ACHN (cell line): ENCODE data around the gene HSF2.

Experiments used
- DNase-seq: peaks from one replicate; pipeline ENCODE4 v3.0.0-alpha.2; 2015
- in situ Hi-C: cut with HindIII; loops from 2 replicates; pipeline ENCODE4 v1.10.0; 2017; ENCODE audit warnings: low sequenced_read_pairs, low pct_ligation_motif_present, low pct_unique_long_range_greater_than_20kb

HSF2 gene

GRCh38 chr6:122399348-122400120, at the start of gene HSF2:
TSS of gene HSF2 (plus strand) at chr6:122399652. CDS start at chr6:122399738, 86 bp downstream.
- in situ Hi-C loops: no loop called here
- peak; percentile 96 for DNase-seq

DNA sequence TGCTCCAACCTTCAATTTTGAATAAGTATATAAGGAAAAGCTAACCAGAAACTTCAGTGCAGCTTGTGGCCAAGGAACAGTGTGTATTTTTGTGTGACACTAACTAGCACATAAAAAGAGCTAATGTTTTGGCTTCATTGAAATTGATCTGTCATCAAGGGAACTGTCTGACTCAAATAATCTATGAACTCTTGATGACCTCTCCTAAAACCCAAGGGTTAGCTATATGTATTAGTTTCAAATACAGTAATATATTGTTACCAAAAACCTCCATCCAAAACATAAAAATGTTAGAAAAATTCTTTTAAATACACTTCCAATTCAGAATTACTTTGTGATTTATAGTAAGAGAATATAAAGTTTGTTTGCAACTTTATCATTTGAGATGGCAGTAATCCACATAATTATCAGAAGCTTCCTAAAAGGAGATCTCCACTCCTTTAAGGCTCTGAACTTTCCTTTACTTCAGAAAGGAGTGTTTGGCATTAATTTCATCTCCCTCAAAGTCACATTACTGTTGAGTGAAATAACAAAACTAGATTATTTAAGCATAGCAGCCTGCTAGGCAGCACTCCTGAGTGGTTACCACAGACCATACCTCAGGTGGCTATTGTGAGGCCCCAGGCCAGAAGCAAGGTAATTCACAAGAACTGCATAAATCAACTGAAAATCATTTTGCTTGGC, 46.3 kb upstream of the HSF2 start:
- in situ Hi-C loops: no loop called here

DNA sequence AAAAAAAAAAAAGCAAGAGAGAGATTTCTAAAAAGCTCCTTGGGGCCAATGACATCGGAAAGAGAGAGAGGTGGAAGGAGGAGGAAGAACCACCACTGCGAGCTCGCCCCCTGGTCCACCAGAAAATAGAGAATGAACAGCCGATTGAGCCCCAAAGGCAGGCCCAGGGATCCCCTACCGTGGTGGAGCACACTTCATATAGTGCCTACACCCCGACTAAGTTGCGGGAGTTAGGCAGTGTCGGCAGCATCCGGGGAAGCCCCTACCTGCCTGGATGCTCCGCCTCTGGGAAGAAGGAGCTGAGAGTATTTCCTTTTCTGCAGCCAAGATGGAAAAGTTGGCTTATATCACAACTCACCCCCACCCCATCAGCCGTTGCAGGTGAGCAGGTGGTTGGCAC, 38.6 kb upstream of the HSF2 start:
- no peak for DNase-seq
- in situ Hi-C loops: no loop called here

More for the DNA sequence above, 46.3 kb upstream of the HSF2 start:
- DNase-seq: no peak

- in situ Hi-C loops: no loop called here
- DNase-seq: no peak
Measured at GRCh38 chr6:122361314-122361979, 38.0 kb upstream of the HSF2 start.

DNA sequence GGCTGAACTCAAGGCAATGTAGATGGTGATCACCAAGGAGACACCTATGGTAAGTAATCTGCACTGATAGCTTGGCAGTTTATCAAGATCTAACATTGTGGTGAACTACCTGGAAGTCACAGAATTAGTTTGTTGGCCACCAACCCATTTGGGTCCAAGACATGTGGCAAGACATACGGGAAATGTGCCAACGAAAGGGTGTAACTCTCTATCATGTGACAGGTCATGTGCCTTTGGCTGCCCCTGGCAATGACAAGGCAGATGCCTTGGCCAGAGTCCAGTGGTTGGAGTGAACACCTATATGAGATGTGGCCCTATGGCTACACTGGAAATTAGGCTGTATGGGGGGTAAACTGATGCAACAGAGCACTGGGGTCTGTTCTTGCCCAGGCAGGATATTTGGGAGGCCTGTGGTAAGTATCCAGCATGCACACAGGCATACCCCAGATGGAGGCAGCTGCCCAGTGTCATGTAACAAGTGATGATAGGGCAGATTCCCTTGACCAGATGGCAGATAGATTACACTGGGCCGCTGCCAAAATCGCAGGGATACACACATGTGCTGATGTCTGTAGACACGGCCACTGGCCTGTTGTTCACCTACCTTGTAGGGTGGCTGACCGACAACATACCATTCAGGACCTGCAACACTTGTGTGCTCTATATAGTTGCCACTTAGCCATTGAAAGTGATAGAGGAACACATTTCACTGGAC, 35.5 kb upstream of the HSF2 start:
- in situ Hi-C loops: no loop called here
- no peak for DNase-seq

DNA sequence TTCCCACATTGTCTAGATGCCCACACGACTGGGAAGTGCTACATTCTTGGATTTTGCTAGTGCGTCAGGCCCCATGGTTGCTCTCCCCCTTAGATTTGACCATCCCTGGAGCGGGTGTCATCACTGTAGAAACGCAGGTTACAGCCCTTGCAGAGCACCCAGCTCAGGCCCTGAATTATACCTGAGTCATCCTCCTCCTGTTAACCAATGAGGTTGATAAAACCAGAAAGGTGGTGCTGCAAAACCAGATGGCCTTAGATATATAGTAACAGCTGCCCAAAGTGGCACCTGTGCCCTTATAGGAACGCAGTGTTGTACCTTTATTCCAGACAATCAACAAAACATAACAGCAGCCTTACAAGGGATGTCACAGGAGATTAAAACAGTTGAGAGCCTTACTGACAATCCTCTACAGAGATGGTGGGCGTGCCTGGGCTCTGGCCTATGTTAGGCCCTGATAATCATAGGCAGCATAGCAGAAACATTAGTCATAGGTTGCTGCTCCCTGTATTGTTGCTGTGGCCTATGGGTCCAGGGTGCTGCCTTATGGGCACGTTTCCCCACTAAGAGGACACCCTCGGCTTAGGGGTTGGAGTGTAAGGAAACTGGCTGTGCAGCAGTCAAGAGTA, 33.6 kb upstream of the HSF2 start:
- DNase-seq: no peak
- in situ Hi-C loops: no loop called here

DNA sequence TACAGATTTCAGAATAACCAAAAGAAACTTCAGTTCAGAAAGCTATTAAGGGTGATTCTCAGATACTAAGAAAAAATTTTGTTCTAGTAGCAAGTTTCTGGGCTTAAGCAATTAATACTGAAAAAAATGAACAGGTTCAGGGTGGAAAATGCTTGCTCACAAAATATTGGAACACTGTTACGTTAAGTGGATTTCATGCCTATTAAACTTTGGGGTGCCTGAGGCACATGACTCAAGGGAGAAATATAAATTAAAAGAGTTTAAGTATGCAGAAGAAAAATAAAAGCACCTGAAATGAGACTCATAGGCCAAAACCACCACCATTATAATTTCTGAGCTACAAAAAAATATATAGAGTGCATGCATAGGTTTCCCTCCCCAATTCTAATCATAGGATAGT, 32.3 kb upstream of the HSF2 start:
- DNase-seq: no peak
- in situ Hi-C loops: no loop called here

- DNase-seq: no peak
- in situ Hi-C loops: no loop called here
Measured at GRCh38 chr6:122369536-122369935, 29.9 kb upstream of the HSF2 start.

- in situ Hi-C loops: no loop called here
- DNase-seq: peak; percentile 7
Measured at GRCh38 chr6:122372647-122373046, 26.8 kb upstream of the HSF2 start.

DNA sequence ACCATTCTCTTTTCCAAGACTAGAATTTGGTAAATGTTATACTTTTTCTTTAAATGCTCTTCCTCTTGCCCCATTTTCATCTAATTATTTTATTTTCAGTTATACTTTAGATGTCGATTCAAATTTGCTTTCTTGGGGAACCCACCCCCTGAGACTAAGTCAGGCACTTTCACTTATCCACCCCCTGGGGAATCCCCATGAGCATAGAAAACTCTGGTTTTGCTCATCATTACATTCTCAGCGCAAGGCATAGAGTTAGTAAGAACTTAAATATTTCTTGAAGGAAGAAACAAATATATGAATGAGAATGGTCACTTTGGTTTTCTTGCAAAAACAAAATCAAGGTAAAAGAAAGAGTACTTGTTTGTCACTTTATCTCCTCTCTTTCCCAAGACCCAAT, 25.1 kb upstream of the HSF2 start:
- in situ Hi-C loops: no loop called here
- DNase-seq: no peak

- in situ Hi-C loops: no loop called here
- no peak for DNase-seq
Measured at GRCh38 chr6:122376246-122376645, 23.2 kb upstream of the HSF2 start.

DNA sequence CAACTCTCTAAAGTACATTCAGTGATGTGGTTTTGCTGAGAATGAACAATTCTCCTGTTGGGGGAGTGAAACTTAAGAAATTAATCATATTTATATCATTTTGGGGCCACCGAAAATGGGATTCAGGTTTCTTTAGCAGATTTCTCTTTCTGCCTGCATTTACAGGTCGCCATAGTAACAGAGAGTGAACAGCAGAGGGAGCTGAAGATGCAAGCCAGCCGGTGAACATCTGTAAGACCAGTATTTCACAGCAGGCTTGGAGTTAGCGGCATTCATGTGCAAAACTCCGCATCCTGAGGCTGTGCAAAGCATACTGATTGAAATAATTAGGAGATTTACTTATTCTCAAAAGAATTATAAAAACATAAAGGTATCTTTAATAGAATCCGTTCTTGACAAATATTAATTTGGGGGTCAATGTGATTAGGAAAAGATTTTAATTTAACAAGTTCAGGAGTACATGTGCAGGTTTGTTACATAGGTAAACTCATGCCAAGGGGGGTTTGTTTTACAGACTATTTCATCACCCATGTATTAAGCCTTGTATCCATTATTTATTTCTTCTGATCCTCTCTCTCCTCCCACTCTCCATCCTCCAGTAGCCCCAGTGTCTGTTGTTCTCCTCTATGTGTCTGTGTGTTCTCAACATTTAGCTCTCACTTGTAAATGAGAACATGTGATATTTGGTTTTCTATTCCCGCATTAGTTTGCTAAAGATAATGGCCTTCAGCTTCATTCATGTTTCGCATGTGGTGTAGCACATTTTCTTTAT, 17.8 kb upstream of the HSF2 start:
- in situ Hi-C loops: no loop called here
- DNase-seq: peak; percentile 51

DNA sequence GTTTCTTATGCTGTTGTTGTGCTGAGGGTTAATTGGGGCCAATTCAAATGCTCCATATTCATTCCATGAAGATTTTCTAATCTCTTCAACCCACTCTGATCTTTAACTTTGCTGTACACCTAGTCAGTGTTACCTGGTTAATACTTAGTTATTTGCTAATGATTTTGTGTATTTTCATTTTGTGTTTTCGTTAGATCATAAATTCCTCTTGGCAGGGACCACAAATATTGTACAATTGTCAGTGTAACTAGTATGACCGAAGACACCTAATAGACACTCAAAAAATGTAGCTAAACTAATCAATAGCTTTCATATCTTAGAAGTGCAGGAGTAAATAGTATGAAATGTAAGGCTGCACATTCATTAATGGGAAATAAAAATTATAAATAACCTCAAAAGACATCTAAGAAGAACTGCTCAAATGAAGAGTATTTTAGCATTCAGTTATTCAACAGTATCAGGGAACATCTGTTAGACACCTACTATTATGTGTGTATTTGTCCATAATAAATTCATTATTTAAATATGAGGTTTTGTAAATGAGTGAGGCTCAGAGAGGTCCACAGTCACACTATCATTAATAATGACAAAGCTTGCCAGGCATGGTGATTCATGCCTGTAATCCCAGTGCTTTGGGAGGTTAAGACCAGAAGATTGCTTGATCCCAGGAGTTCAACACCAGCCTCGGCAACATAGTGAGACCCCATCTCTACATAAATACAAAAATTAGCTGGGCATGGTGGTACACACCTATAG, 13.4 kb upstream of the HSF2 start:
- no peak for DNase-seq
- in situ Hi-C loops: no loop called here

DNA sequence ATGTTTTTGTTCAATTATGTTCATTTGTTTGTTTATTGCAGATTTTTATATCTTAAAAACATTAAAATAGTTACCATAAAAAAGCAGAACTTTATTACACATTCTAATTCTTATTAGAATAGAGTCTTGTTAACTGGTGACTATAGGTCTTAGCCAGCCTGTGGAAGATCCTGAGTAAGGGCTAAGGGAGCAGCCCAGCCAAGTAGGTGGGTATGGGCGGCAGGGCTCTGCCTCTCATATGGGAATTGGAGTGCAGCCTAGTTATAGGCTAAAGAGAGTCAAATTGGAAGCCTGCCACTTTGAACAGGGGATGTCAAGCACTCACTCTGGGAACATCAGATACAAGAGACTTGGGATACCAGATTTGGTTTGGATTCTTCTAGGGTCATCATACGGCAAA, 10.5 kb upstream of the HSF2 start:
- no peak for DNase-seq
- in situ Hi-C loops: no loop called here

DNA sequence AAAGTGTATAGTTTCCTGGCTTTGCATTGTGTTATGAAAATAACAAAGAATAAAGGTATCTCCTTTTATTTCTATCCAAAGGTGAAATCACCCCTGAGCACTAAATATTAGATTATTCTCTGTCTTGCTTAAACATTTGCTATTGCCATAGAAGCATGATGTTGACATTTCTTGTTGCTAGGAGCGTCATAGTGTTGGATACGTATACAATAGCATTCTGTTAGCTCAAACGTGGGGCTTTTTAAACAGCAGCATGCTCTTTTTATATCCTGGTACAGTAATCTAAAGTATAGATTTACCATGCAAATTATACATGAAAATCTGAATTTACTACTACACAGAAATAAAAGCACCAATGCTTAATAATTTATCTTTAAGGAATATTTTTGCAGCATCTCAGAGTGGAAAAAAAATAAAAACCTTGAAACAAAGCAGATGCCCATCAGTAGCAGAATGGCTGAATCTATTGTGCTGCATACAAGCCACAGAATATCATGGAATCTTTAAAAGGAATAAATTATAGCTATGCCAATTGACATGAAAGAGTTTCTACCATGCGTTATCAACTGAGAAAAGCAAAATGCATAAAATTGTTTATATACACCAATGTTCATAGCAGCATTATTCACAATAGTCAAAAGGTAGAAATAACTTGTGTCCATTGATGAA, 9.6 kb upstream of the HSF2 start:
- in situ Hi-C loops: no loop called here
- DNase-seq: no peak

DNA sequence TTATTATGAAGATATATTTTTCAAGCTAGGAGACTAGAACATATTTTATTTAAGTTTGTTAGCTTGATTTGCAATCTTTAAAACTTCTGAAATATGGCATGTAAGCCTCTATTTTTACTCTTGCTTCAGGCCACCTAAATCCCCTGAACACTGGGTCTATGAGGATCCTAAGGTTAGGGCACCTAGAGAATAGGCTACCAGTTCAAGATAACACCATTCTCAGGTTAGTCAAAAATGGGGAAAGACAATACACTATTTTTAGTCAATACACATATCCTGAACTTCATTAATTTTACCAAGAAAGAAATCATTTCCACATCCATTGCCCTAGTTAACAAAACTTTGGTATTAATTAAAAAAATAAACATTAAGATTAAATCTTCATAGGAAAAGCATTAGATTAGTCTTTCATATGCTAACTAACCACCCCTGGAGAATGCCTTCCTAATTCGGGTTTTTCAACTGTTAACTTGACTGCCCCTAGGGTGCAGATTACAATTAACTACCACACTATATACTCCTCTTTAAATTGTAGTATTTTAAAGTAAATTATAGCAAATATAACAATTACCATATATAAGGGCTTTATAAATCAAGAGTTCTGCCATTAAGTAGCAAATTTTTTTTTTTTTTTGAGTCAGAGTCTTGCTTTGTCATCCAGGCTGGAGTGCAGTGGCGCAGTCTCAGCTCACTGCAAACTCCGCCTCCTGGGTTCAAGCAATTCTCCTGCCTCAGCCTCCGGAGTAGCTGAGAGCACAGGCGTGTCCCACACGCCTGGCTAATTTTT, 6.7 kb upstream of the HSF2 start:
- in situ Hi-C loops: no loop called here
- DNase-seq: no peak
